ENCODE measurements around the gene CSNK2A2. TPM values are rescaled to one million over a fixed set of nuclear protein-coding genes. Genes with fewer than 3 reads are reported as not detected.

CSNK2A2 gene
- total RNA-seq, 2 donors from 2014 or later: 29.2 to 40.1 TPM

DNA sequence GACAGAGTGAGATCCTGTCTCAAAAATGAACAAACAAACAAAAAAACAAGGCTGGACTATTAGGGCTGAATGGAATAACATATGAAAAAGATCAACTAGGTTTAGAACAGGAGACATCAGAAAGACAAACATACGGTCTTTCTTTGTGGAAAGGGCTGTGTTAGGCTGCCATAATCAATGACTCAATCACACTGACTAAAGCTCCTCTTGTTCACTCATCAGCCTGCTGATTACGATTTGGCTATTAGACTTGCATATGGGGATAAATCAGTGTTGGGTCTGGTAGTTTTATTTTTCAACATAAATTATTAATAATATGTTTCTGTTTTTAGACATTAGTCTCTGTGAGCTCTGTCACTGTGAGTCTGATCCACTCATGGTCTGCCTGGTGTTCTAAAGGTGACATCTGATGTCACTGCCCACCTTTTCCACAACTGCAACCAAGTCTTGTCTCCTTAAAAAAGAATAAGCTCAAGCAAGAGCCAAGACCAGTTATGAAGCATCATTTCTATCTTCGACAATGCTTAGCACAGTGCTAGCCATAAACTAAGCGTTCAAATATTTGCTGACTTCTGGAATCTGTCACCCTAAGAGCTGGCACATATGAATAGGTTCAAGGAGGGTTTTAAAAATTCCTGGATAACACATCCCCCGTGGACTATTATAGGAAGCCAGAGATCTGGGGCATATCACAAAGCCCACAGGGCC lies 79.0 kb downstream of the CSNK2A2 start:
- Histone ChIP-seq H3K36me3 (peaks cover 28% of the 10 kb centered on the region), H3K27me3 (replicated peaks; ENCODE audit: insufficient read depth) (no peaks in the 10 kb centered on the region), H3K9me3 (no peaks in the 10 kb centered on the region), H3K4me3 (no peak overlapping the region), H3K4me1 (ENCODE audit: control insufficient read depth in 1 of 2, low read depth in 2 of 2) (peaks cover 15 to 48% of the 10 kb centered on the region in 2 donors), H3K27ac (no peak overlapping the region)
- TF ChIP-seq CTCF (IDR thresholded peaks at IDR 0.05): no peak
- DNase-seq (ENCODE audit: low spot score) (no peak), ATAC-seq (ENCODE audit: insufficient number of reproducible peaks, low FRiP score, low read depth) (no peak)

DNA sequence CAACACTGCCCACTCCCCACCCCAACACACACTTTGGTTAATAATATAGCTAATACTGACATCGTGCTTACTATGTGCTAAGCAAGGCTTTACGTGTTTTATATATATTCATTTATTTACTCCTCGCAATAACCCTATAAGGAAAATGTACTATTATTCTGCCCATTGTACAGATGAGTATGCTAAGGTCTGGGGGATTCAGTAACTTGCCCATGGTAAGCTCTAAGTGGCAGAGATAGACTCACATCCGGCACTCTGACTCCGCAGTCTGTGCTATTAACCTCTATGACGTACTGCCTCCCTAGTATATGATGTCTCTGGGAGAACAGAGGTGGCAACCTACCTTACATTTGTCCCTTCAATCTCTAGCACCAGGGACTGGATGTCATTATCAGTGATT lies 81.4 kb downstream of the CSNK2A2 start:
- no peak for TF ChIP-seq CTCF (IDR thresholded peaks at IDR 0.05)
- H3K36me3 ChIP-seq: peaks cover 39% of the 10 kb centered on the region
- H3K4me3 ChIP-seq: no peak overlapping the region
- peaks cover 14 to 37% of the 10 kb centered on the region in 2 donors for H3K4me1 ChIP-seq (ENCODE audit: control insufficient read depth in 1 of 2, low read depth in 2 of 2)
- ATAC-seq (ENCODE audit: insufficient number of reproducible peaks, low FRiP score, low read depth): no peak
- H3K27ac ChIP-seq: no peak overlapping the region
- no peak for DNase-seq (ENCODE audit: low spot score)
- no peaks in the 10 kb centered on the region for H3K27me3 ChIP-seq (replicated peaks; ENCODE audit: insufficient read depth)
- no peaks in the 10 kb centered on the region for H3K9me3 ChIP-seq

DNA sequence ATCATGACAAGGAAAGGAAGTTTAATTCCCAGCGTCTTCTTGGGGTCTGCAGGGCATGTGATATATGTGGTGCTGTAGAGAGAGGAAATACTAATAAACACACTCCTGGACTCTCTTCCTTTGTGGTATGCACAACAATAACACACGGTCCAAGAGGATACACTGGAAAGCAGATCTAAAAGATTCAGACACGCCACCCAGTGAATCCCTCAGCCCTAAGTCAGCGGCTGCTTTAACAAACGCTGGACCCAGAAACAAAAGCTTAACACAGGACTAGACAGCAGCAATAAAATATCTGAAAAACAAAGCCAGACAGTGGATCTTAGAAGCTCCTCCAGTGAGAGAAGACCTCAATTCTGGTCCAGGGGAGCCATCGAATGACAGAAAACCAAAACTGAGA lies 81.8 kb downstream of the CSNK2A2 start:
- no peaks in the 10 kb centered on the region for H3K9me3 ChIP-seq
- no peak overlapping the region for H3K27ac ChIP-seq
- H3K4me1 ChIP-seq (ENCODE audit: control insufficient read depth in 1 of 2, low read depth in 2 of 2): peaks cover 9 to 33% of the 10 kb centered on the region in 2 donors
- H3K36me3 ChIP-seq: peaks cover 39% of the 10 kb centered on the region
- DNase-seq (ENCODE audit: low spot score) (no peak), ATAC-seq (ENCODE audit: insufficient number of reproducible peaks, low FRiP score, low read depth) (no peak)
- H3K4me3 ChIP-seq: no peak overlapping the region
- no peak for TF ChIP-seq CTCF (IDR thresholded peaks at IDR 0.05)
- H3K27me3 ChIP-seq (replicated peaks; ENCODE audit: insufficient read depth): no peaks in the 10 kb centered on the region

DNA sequence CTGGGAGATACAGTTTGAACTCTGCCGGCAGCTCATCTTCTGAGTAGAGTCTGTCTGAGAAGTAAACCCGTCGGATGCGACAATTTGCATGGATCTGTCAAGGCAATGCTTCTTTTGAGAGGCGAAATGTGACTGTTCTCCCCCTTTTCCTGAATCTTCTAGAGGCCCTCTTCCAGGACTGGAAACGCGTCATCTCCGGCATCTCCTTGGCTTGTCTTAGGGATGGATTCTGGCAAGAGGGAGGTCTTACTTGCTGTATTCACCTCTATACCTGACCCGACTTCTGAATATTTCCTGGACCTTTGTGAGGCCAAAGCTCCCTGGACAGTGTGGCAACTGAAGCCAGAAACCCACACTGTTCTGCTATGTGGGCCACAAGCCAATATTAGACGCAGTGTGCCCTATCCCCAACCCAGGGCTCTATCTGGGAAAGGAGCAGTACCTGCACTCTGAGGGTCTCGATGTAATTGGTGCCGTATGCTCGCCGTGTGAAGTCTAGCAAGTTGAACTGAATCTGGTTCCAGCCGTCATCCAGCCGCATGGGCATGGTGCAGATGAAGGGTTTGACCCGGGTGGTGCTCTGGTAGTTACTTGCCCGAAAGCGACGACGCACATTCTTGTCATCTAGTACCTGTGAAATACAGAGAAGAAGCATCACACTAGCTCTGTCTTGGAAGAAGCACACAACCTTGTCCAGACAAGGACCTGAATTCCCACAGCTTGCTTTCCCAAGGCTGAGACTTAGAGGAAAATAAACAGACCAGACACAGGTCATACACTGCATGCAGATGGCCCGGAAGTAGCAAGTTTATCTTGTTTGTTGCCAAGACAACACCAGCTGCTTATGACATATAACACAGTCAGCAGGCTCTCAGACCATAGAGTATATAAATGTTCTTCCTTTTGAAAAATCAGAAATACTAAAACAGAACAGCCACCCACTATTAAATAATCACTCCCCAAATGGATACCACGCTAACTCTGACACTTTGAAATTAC lies 82.8 kb downstream of the CSNK2A2 start:
- H3K27ac ChIP-seq: no peak overlapping the region
- no peak overlapping the region for H3K4me3 ChIP-seq
- H3K4me1 ChIP-seq (ENCODE audit: control insufficient read depth in 1 of 2, low read depth in 2 of 2): peaks cover 5 to 23% of the 10 kb centered on the region in 2 donors
- H3K9me3 ChIP-seq: no peaks in the 10 kb centered on the region
- TF ChIP-seq CTCF (IDR thresholded peaks at IDR 0.05): no peak
- no peaks in the 10 kb centered on the region for H3K27me3 ChIP-seq (replicated peaks; ENCODE audit: insufficient read depth)
- ATAC-seq (ENCODE audit: insufficient number of reproducible peaks, low FRiP score, low read depth) (no peak), DNase-seq (ENCODE audit: low spot score) (no peak)
- H3K36me3 ChIP-seq: peaks cover 39% of the 10 kb centered on the region

DNA sequence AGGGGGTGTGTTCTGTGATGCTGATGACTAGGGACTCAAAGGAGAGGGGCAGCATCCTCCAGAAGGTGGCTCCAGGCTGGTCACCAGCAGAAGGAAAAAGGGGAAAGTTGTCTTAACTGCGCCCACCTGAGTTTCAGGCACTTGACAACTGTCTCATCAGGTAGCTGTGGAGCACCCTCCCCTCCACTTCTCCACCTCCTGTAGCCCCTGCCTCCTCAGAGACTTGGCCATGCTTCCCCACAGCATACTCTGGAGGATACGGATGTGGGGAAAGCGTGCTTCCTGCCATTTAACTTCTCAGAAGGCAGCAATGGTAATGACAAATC lies 86.6 kb downstream of the CSNK2A2 start:
- H3K36me3 ChIP-seq: peaks cover 35% of the 10 kb centered on the region
- H3K4me3 ChIP-seq: no peak overlapping the region
- no peaks in the 10 kb centered on the region for H3K9me3 ChIP-seq
- DNase-seq (ENCODE audit: low spot score) (no peak), ATAC-seq (ENCODE audit: insufficient number of reproducible peaks, low FRiP score, low read depth) (no peak)
- no peak overlapping the region for H3K27ac ChIP-seq
- no peaks in the 10 kb centered on the region for H3K27me3 ChIP-seq (replicated peaks; ENCODE audit: insufficient read depth)
- TF ChIP-seq CTCF (IDR thresholded peaks at IDR 0.05): no peak
- no peaks in the 10 kb centered on the region for H3K4me1 ChIP-seq (ENCODE audit: control insufficient read depth in 1 of 2, low read depth in 2 of 2)

Data from thoracic aorta (tissue), 2 donors.